SJSA1 (cell line): ENCODE measurements around the gene JAG2. TPM values are rescaled to one million over a fixed set of nuclear protein-coding genes. Genes with fewer than 3 reads are reported as not detected.

Experiments used
- DNase-seq, 2 experiments: peaks; one replicate each; pipeline ENCODE4 v3.0.0-alpha.2; 2015 to 2020; ENCODE audit warnings: low spot score in 2 of 2, low read depth in 1 of 2
- H3K27ac ChIP-seq: fragments of 250-450 bp; sonication (Bioruptor Pico); 2 replicates; pipeline ENCODE4 v1.5.1; 2020; ENCODE audit warnings: mild to moderate bottlenecking, moderate library complexity
- H3K27me3 ChIP-seq: fragments of 250-450 bp; sonication (Bioruptor Pico); replicated peaks from 2 replicates; pipeline ENCODE4 v1.5.1; 2020; ENCODE audit warnings: mild to moderate bottlenecking, moderate library complexity
- H3K36me3 ChIP-seq: fragments of 250-450 bp; sonication (Bioruptor Pico); 2 replicates; pipeline ENCODE4 v1.5.1; 2020; ENCODE audit warnings: mild to moderate bottlenecking
- H3K4me1 ChIP-seq: fragments of 250-450 bp; sonication (Bioruptor Pico); replicated peaks from 2 replicates; pipeline ENCODE4 v1.6.1; 2021; ENCODE audit warnings: mild to moderate bottlenecking
- H3K4me3 ChIP-seq: fragments of 250-450 bp; sonication (Bioruptor Pico); 2 replicates; pipeline ENCODE4 v1.5.1; 2020; ENCODE audit warnings: mild to moderate bottlenecking
- H3K9me3 ChIP-seq: fragments of 250-450 bp; sonication (Bioruptor Pico); replicated peaks from 2 replicates; pipeline ENCODE4 v1.5.1; 2020; ENCODE audit warnings: mild to moderate bottlenecking
- total RNA-seq: library from RNA; depleted of rRNA; stranded (reverse); fragments of >200 nt; shearing (Covaris generic); gene quantifications from 2 replicates; pipeline ENCODE4 v1.2.3, GENCODE V29; 2014

JAG2 gene
- total RNA-seq, 1 experiment from 2014 or later: 125 TPM

DNA sequence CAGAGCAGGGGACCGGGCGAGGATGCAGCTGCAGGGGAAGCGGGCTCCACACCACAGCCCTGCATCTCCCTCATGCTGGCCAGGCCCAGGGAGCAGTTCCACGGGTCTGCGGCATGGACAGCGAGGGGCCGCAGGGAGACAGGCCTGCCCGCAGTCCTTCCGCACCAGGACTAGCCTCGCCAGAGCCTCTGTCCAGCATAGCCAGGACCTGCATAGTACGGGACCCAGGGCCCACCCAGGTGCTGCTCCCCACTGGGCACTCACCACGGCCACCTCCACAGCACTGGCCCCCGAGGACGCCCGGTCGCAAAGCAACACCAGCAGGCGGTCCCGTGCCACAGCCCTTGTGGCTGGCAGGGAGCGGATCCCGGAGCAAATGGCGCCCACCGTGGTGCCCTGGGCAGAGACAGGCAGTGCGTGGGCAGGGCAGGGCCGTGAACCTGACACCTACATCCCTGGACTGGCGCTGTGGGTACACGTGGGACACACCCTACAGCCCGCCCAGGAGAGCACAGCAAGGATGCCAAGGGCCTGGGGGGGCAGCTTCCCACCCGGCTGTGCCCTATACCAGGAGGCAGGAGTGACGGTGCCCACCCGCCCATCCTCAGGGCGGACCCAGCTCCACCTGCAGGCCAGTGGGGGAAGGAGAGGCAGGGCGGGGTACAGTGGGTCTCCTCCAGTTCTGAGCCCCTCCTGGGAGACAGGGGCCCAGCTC, 23.8 kb downstream of the JAG2 start:
- Histone ChIP-seq H3K9me3 (0 out of 2 replicates have a peak, but pooled peaks cover 4% of the 10 kb centered on the region), H3K36me3 (peaks cover 91% of the 10 kb centered on the region), H3K27ac (no peak overlapping the region), H3K27me3 (no peaks in the 10 kb centered on the region), H3K4me3 (no peak overlapping the region), H3K4me1 (no peaks in the 10 kb centered on the region)
- DNase-seq: no peak

GRCh38 chr14:105144026-105144665, 24.4 kb downstream of the JAG2 start:
- DNase-seq: no peak
- Histone ChIP-seq H3K9me3 (0 out of 2 replicates have a peak, but pooled peaks cover 4% of the 10 kb centered on the region), H3K27ac (no peak overlapping the region)

DNA sequence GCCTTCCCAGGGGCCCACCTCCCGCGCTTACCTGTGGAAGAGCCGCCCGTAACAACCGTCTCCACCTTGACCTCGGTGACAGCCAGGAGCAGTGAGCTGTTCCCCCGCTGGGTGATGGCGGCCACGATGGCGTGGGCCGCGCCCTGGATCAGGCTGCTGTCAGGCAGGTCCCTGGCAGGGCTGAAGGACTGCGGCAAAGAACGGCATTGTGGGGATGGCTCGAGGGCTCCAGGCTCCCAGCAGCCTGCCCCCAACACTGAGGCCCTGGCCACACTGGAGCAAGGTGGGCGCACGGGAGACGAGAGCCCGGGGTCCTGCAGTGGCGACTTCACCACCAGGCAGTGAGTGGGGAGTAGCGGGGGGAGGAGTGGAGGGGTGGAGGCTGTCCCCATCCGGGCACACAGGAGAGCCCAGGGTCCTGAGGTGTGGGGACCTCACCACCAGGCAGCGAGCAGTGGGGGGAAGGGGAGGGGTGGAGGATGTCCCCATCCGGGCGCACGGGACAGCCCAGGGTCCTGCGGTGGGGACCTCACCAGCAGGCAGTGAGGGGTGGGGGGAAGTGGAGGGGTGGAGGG, 25.0 kb downstream of the JAG2 start:
- Histone ChIP-seq H3K4me3 (no peak overlapping the region), H3K9me3 (0 out of 2 replicates have a peak, but pooled peaks cover 4% of the 10 kb centered on the region), H3K36me3 (peaks cover 88% of the 10 kb centered on the region), H3K27ac (no peak overlapping the region), H3K27me3 (no peaks in the 10 kb centered on the region), H3K4me1 (no peaks in the 10 kb centered on the region)
- DNase-seq: no peak

More at GRCh38 chr14:105144026-105144665, 24.4 kb downstream of the JAG2 start:
- peaks cover 92% of the 10 kb centered on the region for H3K36me3 ChIP-seq
- no peaks in the 10 kb centered on the region for H3K27me3 ChIP-seq
- H3K4me1 ChIP-seq: no peaks in the 10 kb centered on the region
- H3K4me3 ChIP-seq: no peak overlapping the region

GRCh38 chr14:105142651-105143450, 25.7 kb downstream of the JAG2 start:
- Histone ChIP-seq H3K4me3 (no peak overlapping the region), H3K27me3 (no peaks in the 10 kb centered on the region), H3K27ac (no peak overlapping the region), H3K4me1 (no peaks in the 10 kb centered on the region), H3K36me3 (peaks cover 81% of the 10 kb centered on the region), H3K9me3 (0 out of 2 replicates have a peak, but pooled peaks cover 4% of the 10 kb centered on the region)
- no peak for DNase-seq

DNA sequence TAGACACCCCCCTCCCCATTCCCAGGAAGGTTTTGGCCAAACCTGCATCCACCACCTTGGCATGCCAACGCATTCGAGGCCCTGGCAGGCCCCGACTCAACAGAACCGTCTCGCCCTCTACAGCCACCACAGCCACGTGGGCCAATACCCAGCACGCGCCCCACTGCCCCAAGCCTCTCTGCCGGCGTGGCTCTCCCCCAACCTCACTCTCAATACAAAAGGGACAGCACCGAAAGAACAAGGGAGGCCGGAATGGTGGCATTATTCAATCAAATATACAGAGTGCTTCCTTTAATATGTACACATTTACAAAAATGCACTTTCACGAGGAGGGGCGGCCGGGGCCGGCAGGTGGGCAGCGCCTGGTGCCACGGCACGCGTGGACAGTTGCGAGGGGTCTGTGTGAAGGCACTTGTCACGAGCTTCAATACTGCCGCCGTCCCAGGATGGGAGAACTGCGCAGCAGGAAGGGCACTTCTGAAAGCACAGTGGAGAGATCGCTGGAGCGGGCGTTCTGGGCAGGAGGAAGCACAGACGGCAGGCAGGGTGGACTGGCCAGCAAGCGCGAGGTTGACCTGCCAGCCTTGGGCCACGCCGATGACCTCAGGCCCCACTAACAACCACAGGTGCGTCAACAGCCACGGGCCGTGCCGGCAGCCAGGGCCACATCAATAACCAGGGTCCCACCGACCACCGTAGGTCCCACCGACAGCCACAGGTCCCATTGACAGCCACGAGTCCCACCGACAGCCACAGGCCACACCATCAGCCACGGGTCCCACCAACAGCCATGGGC, 26.9 kb downstream of the JAG2 start:
- H3K4me1 ChIP-seq: no peaks in the 10 kb centered on the region
- 0 out of 2 replicates have a peak, but pooled peaks cover 4% of the 10 kb centered on the region for H3K9me3 ChIP-seq
- peaks cover 71% of the 10 kb centered on the region for H3K36me3 ChIP-seq
- H3K27ac ChIP-seq: no peak overlapping the region
- H3K4me3 ChIP-seq: no peak overlapping the region
- H3K27me3 ChIP-seq: no peaks in the 10 kb centered on the region
- DNase-seq: no peak

DNA sequence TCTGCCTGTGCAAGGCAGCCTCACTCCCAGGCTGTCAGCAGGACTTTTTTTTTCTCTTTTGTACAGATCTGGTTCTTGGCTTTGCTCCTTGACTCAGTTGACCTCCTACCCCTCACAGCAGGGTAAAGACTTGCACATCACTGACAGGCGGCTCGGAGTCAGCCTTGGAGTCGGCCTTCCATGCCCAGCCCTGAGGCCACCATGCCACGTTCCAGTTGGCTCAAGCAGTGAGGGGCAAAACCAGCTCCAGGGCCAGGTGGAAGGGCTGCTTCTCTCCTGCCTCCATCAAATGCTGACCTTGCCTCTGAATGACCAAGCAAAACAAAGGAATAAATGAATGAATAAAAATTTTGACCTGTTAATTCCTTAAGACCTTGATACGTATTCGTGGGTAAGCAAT, 27.6 kb downstream of the JAG2 start:
- peaks cover 65% of the 10 kb centered on the region for H3K36me3 ChIP-seq
- DNase-seq: no peak
- H3K27me3 ChIP-seq: no peaks in the 10 kb centered on the region
- H3K4me1 ChIP-seq: no peaks in the 10 kb centered on the region
- H3K27ac ChIP-seq: no peak overlapping the region
- 0 out of 2 replicates have a peak, but pooled peaks cover 4% of the 10 kb centered on the region for H3K9me3 ChIP-seq
- H3K4me3 ChIP-seq: no peak overlapping the region

DNA sequence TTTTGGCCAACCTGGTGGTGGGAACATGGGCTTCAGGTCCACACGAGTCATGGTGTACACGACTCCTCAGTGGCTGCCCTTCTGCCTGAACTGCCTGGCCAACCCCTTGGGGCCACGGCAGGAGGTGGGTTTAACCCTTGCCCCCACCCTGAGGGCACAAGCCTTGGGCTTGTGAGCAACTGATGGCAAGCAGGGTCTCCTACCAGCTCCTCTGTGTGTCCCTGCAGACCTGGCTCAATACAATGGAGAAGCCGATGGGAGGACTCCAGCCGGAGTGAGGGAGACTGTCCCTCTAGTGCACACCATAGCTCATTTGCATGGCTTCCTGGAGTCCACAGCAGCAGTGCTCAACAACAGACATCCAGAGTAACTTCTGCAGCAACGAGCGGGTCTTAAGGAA, 28.0 kb downstream of the JAG2 start:
- Histone ChIP-seq H3K9me3 (0 out of 2 replicates have a peak, but pooled peaks cover 4% of the 10 kb centered on the region), H3K4me1 (no peaks in the 10 kb centered on the region)

GRCh38 chr14:105139831-105140239, 28.7 kb downstream of the JAG2 start:
- no peak overlapping the region for H3K4me3 ChIP-seq
- 0 out of 2 replicates have a peak, but pooled peaks cover 4% of the 10 kb centered on the region for H3K9me3 ChIP-seq

More for the DNA sequence above, 28.0 kb downstream of the JAG2 start:
- Histone ChIP-seq H3K36me3 (peaks cover 60% of the 10 kb centered on the region), H3K4me3 (no peak overlapping the region), H3K27me3 (no peaks in the 10 kb centered on the region), H3K27ac (no peak overlapping the region)
- DNase-seq: no peak

DNA sequence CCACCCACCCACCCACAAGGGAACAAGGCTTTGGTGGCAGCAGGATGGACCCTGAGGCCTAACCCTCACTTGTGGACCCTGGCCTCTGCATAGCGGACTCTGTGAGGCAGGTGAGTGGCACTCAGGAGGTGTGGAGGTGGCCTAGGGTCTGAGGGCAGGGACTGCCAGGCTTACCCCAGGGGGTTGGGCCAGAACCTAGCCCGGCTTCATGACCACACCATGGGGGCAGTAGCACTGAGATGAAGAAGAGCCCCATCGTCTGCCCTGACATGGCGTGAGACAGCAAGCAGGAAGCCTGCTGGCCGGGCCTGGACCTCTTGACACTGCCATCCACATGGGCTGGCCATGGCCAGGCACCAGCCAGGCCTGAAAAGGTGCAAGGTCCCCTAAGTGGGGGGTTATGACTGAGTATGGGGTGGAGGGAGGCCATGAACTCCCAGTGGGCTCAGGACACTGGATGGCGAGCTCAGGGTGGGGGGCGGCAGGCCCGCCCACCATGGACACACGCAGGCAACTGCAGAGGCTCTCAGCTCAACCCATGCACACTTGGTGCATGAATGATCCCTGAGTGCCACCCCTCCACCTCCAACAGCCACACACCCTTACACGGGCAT, 29.3 kb downstream of the JAG2 start:
- Histone ChIP-seq H3K27me3 (no peaks in the 10 kb centered on the region; the same call in 1 of the 2 replicates), H3K4me3 (no peak overlapping the region), H3K36me3 (peaks cover 48% of the 10 kb centered on the region), H3K27ac (no peak overlapping the region), H3K4me1 (no peaks in the 10 kb centered on the region), H3K9me3 (0 out of 2 replicates have a peak, but pooled peaks cover 4% of the 10 kb centered on the region)
- no peak for DNase-seq

More at GRCh38 chr14:105139831-105140239, 28.7 kb downstream of the JAG2 start:
- no peaks in the 10 kb centered on the region for H3K4me1 ChIP-seq
- no peak for DNase-seq
- no peak overlapping the region for H3K27ac ChIP-seq
- H3K36me3 ChIP-seq: peaks cover 53% of the 10 kb centered on the region
- no peaks in the 10 kb centered on the region for H3K27me3 ChIP-seq

DNA sequence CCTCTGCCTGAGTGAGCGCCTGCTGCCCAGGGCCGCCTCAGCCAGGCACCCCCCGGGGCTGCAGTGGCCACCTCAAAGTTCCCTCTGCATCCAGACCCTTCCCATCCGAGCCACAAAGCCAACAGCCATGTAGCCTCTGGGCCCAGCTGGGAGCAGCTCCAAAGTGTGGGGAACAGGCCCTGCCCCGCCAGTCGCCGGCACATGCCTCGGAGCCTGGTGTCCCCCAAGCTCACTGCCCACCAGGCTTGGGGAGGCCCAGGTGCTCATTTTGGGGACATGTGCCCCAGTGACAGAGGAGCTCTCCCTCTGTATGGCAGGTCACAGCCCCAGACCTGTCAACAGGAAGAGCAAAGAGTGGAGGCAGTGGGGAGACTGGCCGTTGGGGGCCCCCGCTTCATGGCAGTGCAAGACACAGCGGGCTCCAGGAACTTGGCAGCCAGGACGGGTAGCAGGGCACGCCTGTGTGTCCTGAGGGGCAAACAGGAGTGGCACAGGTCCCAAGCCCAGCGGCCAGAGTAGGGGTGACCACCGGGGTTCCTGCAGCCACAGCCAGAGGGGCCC, 29.9 kb downstream of the JAG2 start:
- 0 out of 2 replicates have a peak, but pooled peaks cover 4% of the 10 kb centered on the region for H3K9me3 ChIP-seq
- H3K4me1 ChIP-seq: no peaks in the 10 kb centered on the region
- no peak overlapping the region for H3K4me3 ChIP-seq
- no peaks in the 10 kb centered on the region; the same call in none of the 2 replicates for H3K27me3 ChIP-seq
- H3K27ac ChIP-seq: no peak overlapping the region
- DNase-seq: no peak
- peaks cover 43% of the 10 kb centered on the region for H3K36me3 ChIP-seq

DNA sequence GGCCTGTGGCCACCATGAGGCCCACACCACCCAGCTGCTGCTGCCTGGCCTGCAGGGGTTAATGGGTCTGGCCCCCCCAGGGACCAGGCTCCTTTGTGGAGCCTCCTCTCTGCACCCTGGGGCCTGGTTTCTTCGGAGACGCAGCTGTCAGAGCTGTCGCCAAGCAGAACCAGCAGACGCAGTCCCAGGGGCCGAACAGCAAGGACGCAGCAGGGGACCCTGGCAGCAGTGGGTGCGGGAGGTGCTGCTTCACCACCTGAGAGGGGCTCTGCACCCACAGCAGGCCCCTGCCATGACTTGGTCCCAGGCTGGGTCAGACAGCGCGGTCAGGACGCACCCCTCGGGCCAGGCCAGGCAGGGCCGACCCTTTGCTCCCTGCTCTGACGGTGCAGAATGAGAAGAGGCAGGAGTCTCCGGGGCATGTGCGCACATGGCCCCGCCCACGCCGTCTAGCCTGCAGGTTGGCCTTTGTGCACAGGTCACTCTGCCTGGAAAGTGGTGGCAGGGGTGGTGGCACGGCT, 30.5 kb downstream of the JAG2 start:
- Histone ChIP-seq H3K27me3 (peaks cover 1% of the 10 kb centered on the region), H3K4me1 (no peaks in the 10 kb centered on the region), H3K9me3 (0 out of 2 replicates have a peak, but pooled peaks cover 4% of the 10 kb centered on the region), H3K4me3 (no peak overlapping the region), H3K36me3 (peaks cover 37% of the 10 kb centered on the region), H3K27ac (no peak overlapping the region)
- DNase-seq: peak in 1 of 2 experiments; percentile 44

DNA sequence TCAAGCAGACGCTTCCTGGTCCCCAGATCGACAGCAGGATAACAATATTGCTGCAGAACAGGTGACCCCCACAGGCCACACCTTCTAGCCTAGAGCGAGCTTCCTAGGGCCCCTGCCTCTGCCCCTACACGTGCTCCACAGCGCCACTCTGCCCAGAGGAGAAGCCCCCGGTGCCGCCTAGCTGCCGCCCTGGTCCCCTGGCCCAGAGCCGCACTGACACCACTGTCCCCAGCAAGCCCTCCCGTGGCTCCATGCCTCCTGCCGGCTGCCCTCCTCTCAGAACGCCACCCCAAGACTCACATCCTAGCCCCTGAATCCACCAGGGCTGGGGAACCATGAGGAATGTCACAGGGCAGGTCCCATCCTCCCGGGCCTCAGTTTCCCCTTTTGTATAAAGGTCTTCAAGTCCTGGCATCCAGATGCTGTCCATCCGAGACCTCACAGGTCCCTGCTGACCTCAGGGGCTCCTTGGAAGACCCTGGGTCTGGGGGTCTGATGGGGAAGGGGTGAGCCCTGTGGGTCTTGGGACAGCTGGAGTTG, 31.0 kb downstream of the JAG2 start:
- Histone ChIP-seq H3K27me3 (peaks cover 3% of the 10 kb centered on the region), H3K9me3 (0 out of 2 replicates have a peak, but pooled peaks cover 4% of the 10 kb centered on the region), H3K27ac (no peak overlapping the region), H3K4me1 (no peaks in the 10 kb centered on the region), H3K36me3 (peaks cover 32% of the 10 kb centered on the region), H3K4me3 (no peak overlapping the region)
- DNase-seq: no peak
